ENCODE measurements around the gene FGG.

DNA sequence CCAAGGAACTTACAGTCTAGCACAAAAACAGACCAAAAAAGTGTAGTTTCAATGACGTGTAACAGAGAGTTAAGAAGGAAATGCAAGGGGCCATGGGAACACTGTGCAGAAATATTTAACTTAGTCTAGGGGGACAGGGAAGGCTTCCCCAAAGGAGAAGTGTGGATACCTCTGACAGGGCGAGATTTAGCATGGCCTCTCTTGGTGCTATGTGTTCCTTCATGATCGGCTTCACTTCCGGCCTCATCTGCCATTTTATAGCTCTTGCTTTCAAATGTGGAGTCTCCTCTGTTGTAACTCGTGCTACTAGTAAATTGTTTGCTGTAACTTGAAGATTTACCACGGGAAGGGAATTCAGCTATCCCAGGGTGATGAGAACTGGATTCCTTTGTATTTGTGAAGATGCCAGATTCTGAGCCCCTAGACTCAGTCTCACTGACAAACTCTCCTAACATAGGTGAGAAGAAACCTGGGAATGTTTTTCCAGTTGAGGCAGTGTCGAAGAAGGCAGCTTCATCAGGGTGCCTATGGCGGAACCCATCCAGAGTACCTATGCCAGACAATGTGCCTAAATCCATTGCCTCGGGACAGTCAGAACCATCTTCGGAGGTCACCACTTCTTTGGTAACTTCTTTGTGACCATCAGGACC, 27.0 kb downstream of the FGG start:
- TF ChIP-seq, protein P1, sequence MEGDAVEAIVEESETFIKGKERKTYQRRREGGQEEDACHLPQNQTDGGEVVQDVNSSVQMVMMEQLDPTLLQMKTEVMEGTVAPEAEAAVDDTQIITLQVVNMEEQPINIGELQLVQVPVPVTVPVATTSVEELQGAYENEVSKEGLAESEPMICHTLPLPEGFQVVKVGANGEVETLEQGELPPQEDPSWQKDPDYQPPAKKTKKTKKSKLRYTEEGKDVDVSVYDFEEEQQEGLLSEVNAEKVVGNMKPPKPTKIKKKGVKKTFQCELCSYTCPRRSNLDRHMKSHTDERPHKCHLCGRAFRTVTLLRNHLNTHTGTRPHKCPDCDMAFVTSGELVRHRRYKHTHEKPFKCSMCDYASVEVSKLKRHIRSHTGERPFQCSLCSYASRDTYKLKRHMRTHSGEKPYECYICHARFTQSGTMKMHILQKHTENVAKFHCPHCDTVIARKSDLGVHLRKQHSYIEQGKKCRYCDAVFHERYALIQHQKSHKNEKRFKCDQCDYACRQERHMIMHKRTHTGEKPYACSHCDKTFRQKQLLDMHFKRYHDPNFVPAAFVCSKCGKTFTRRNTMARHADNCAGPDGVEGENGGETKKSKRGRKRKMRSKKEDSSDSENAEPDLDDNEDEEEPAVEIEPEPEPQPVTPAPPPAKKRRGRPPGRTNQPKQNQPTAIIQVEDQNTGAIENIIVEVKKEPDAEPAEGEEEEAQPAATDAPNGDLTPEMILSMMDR (IDR thresholded peaks at IDR 0.05; ENCODE audit: low read depth, low read length) = no peak
- no peak for TF ChIP-seq POLR2A (IDR thresholded peaks at IDR 0.05; ENCODE audit: extremely low read depth, insufficient read length)

All from NB4 (cell line).